ENCODE measurements around the gene TUBA8. TPM values are rescaled to one million over a fixed set of nuclear protein-coding genes. Genes with fewer than 3 reads are reported as not detected.
"Not testable (repeated sequence)": the region's sequence is repeated elsewhere in the genome, so short reads cannot be mapped to it uniquely, and the experiment has no call there.

The TUBA8 gene
- total RNA-seq, 2 donors from 2014 or later = 67.1 to 97.3 TPM

DNA sequence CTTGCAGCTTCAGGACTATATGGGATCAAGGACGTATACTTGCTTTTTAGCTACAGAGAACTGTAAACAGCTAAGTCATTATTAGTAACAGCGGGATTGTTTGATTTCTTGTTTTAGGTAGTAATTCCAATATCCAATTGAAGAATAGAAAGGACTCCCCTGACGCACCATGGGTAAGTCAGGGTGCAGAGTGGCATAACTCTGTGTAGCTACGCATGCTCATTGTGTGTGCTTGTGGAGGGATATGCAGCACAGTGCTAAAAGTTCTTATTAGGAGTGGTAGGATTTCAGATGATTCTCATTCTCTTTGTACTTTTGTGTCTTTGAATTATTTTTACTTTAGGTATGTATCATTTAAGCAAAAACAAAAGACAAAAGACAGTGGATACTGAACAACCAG, 40.6 kb upstream of the TUBA8 start:
- no peaks in the 10 kb centered on the region for H3K27me3 ChIP-seq
- H3K4me3 ChIP-seq = no peak overlapping the region
- H3K36me3 ChIP-seq = no peaks in the 10 kb centered on the region
- TF ChIP-seq, protein P1, sequence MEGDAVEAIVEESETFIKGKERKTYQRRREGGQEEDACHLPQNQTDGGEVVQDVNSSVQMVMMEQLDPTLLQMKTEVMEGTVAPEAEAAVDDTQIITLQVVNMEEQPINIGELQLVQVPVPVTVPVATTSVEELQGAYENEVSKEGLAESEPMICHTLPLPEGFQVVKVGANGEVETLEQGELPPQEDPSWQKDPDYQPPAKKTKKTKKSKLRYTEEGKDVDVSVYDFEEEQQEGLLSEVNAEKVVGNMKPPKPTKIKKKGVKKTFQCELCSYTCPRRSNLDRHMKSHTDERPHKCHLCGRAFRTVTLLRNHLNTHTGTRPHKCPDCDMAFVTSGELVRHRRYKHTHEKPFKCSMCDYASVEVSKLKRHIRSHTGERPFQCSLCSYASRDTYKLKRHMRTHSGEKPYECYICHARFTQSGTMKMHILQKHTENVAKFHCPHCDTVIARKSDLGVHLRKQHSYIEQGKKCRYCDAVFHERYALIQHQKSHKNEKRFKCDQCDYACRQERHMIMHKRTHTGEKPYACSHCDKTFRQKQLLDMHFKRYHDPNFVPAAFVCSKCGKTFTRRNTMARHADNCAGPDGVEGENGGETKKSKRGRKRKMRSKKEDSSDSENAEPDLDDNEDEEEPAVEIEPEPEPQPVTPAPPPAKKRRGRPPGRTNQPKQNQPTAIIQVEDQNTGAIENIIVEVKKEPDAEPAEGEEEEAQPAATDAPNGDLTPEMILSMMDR (IDR thresholded peaks at IDR 0.05) = no peak
- no peak for DNase-seq (ENCODE audit: low spot score)
- H3K4me1 ChIP-seq = peaks cover 0 to 19% of the 10 kb centered on the region in 2 donors
- no peaks in the 10 kb centered on the region for H3K9me3 ChIP-seq
- no peak overlapping the region for H3K27ac ChIP-seq

DNA sequence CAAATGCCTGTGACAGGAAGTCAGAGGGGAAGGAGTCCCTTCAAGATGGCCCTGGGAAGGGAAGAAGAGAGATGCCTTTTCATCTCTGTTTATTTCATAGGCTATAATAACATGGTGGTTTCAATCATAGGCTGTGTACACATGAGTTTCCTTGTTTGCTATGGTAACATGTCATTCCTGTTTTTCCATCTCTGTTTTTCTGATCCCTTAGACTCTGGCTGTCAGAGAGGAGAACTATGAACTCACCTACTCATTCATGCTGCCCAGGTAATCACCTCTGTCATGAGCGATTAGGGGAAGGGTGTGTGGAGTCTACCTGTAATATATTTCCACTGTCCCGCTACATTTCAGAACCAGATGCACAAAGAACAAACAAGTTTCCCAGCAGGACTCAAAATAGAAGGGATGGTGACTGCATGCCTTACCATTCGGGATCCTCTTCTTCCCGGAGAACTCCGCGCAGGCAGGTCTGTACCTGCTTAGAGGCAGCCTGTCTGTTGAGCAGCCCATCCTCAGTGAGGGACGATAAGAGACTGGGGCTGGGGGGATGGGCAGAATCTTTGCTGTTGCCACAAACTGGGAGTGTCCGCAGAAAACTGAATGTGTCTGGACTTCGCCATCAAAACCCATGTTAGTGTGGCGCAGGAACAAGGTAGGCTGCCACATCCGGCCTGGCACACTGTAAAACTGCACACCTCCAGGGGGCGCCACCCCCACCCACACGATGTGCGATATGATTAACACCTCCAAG, 39.9 kb upstream of the TUBA8 start:
- no peaks in the 10 kb centered on the region for H3K27me3 ChIP-seq
- TF ChIP-seq, protein P1 (IDR thresholded peaks at IDR 0.05) = no peak

DNA sequence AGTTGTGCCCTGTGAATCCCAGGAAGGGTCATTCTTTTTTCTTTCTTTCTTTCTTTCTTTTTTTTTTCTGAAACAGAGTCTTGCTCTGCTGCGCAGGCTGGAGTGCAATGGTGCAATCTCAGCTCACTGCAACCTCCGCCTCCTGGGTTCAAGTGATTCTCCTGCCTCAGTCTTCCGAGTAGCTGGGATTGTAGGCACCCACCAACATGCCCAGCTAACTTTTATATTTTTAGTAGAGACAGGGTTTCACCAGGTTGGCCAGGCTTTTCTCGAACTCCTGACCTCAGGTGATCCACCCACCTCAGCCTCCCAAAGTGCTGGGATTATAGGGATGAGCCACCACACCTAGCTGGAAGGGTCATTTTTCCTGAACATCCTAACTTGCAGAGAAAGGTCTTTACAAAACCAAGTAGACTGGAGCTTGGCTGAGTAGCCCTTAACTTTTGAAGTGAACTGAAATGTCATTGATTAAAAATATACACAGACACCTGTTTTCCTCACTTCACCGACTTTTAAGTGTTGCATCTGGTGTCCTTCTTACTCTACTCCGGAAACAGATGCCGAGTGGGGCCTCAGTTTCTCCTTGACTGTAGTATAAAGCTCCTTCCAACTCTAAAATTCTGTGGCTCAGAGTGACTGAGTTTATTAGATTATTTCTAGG, 39.2 kb upstream of the TUBA8 start:
- H3K27ac ChIP-seq; DNase-seq (ENCODE audit: low spot score); H3K4me3 ChIP-seq; H3K36me3 ChIP-seq; H3K27me3 ChIP-seq; H3K9me3 ChIP-seq: not testable (repeated sequence)
- peaks cover 0 to 27% of the 10 kb centered on the region in 2 donors for H3K4me1 ChIP-seq

More for the DNA sequence above, 39.9 kb upstream of the TUBA8 start:
- Histone ChIP-seq H3K4me3 (no peak overlapping the region), H3K27ac (no peak overlapping the region), H3K9me3 (no peaks in the 10 kb centered on the region), H3K36me3 (no peaks in the 10 kb centered on the region), H3K4me1 (peaks cover 0 to 20% of the 10 kb centered on the region in 2 donors)
- DNase-seq (ENCODE audit: low spot score) = no peak

DNA sequence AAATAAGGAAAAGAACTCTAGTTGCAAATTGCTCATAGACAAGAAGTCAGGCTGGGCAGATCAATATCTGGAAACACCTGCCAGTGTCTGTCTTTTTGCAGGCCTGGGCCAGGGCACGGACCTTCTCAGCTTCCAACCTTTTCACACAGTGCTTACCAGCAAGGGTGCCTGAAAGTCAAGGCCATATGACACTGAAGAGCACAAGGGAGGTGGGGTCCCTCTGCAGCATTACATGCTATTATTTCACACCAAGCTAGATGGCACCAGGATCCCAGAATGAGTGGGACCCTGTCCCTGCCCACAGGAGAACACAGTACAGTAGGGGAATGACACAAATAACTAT, 38.7 kb upstream of the TUBA8 start:
- Histone ChIP-seq H3K27ac (no peak overlapping the region), H3K27me3 (no peaks in the 10 kb centered on the region), H3K4me3 (no peak overlapping the region), H3K9me3 (no peaks in the 10 kb centered on the region), H3K36me3 (no peaks in the 10 kb centered on the region), H3K4me1 (peaks cover 0 to 32% of the 10 kb centered on the region in 2 donors)
- DNase-seq (ENCODE audit: low spot score) = no peak
- TF ChIP-seq, protein P1 (IDR thresholded peaks at IDR 0.05) = no peak

DNA sequence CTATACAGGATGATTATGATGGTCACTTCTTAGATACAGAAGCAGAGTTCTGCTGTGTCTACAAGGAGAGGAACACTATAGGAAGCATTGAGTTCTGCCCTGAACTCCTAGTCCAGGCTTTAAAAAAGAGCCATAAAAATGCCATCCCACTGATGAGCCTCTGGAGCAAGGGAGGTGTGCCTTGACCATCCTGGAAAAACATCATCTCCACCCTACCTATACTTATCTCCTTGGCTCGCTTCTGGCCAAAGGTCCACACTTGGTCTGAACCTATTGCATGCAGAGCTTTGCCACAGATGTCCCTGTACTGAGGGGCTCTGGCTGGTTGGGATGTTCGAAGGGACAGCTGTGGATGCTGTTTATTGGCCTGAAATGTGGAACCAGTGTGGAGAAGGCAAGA, 37.1 kb upstream of the TUBA8 start:
- no peaks in the 10 kb centered on the region for H3K27me3 ChIP-seq
- H3K36me3 ChIP-seq = no peaks in the 10 kb centered on the region
- TF ChIP-seq, protein P1 (IDR thresholded peaks at IDR 0.05) = no peak
- H3K4me1 ChIP-seq = peaks cover 0 to 24% of the 10 kb centered on the region in 2 donors
- H3K4me3 ChIP-seq = no peak overlapping the region
- H3K9me3 ChIP-seq = no peaks in the 10 kb centered on the region
- DNase-seq (ENCODE audit: low spot score) = no peak
- no peak overlapping the region for H3K27ac ChIP-seq

DNA sequence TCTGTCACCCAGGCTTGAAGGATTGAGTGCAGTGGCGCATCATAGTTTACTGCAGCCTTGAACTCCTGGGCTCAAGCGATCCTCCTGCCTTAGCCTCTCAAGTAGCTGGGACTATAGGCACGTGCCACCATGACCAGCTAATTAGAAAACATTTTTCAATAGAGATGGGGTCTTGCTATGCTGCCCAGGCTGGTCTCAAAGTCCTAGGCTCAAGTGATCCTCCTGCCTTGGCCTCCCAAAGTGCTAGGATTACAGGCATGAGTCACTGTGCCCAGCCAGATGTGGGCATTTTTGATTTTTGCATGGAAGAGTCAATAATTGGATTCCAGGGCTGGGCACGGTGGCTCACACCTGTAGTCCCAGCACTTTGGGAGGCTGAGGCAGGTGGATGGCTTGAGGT, 36.7 kb upstream of the TUBA8 start:
- H3K27me3 ChIP-seq; H3K4me3 ChIP-seq; H3K9me3 ChIP-seq; H3K27ac ChIP-seq; DNase-seq (ENCODE audit: low spot score); H3K36me3 ChIP-seq: not testable (repeated sequence)
- H3K4me1 ChIP-seq = peaks cover 0 to 24% of the 10 kb centered on the region in 2 donors

Data from right atrium auricular region (tissue), 2 donors.